22Rv1 (cell line): ENCODE measurements around the gene SELE.
A peak's percentile ranks its signal among the peaks of the same experiment; 100 is the strongest.
"Not testable (repeated sequence)": the region's sequence is repeated elsewhere in the genome, so short reads cannot be mapped to it uniquely, and the experiment has no call there.

ENCODE experiments used
- H3K27ac ChIP-seq: fragments of 450-650 bp; 2 replicates; pipeline ENCODE4 v1.5.1; 2017
- ZFX ChIP-seq: fragments of 450-650 bp; IDR thresholded peaks from 2 replicates; pipeline ENCODE4 v1.6.1; 2017; ENCODE audit warnings: antibody characterized with exemption, borderline replicate concordance
- TF ChIP-seq, protein P1 (sequence below): fragments of 450-650 bp; IDR thresholded peaks from 2 replicates; pipeline ENCODE4 v1.5.1; 2017; ENCODE audit warnings: mild to moderate bottlenecking

Gene SELE

DNA sequence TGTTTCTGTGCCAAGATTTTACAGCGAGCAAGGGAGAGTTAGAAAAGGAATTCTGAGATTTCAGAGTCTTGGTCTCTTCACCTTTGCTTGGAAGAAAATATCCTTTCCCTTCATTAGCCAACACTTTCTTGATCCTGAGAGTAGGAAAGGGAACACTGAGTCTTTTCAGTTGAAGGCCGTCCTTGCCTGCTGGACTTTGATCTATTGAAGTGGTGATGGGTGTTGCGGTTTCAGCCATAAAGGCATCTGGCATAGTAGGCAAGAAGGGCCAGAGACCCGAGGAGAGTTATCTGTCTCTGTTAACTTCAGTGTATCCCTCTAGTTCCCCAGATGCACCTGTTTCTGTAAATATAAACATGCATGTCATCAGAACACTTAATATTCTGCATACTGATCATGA, 9.7 kb downstream of the SELE start:
- TF ChIP-seq, protein P1, sequence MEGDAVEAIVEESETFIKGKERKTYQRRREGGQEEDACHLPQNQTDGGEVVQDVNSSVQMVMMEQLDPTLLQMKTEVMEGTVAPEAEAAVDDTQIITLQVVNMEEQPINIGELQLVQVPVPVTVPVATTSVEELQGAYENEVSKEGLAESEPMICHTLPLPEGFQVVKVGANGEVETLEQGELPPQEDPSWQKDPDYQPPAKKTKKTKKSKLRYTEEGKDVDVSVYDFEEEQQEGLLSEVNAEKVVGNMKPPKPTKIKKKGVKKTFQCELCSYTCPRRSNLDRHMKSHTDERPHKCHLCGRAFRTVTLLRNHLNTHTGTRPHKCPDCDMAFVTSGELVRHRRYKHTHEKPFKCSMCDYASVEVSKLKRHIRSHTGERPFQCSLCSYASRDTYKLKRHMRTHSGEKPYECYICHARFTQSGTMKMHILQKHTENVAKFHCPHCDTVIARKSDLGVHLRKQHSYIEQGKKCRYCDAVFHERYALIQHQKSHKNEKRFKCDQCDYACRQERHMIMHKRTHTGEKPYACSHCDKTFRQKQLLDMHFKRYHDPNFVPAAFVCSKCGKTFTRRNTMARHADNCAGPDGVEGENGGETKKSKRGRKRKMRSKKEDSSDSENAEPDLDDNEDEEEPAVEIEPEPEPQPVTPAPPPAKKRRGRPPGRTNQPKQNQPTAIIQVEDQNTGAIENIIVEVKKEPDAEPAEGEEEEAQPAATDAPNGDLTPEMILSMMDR: no peak
- TF ChIP-seq ZFX: no peak
- no peak overlapping the region for H3K27ac ChIP-seq

DNA sequence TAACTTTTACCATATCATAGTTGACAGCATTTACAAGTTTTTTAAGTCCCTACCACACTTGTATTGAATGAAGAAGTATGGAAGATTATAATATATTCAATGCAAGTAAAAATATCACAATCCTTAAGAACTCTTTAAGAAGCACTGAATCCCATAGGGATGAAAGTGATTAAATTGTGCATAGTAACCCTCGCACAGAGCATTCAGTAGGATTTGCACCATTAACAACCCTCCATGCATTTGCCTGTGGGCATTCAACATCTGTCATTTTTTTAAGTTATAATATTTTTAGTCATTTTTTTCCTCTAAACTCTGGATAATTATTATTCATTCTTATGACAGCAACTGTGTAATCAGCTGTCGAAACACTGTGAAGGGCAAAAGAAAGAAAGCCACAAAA, 10.1 kb downstream of the SELE start:
- TF ChIP-seq, protein P1: no peak
- TF ChIP-seq ZFX: no peak
- H3K27ac ChIP-seq: no peak overlapping the region

DNA sequence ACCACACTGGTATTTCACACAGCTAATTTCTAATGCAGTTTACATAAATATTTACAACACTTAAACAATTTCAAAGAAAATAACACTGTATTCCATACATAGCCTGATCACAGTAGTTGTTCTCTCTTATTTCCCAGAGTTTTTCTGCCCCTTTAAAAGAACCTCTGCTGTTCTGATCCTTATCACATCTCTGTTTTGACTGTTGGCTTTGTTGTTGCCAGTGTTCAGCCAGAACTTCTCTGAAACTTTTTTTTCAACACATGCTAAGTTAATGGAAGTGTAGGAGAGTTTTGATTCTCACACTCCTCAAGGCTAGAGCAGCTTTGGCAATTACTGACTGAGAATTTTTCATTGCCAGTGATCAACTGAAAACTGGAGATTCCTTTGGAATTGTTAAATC, 11.1 kb downstream of the SELE start:
- H3K27ac ChIP-seq: no peak overlapping the region
- TF ChIP-seq ZFX: no peak
- TF ChIP-seq, protein P1: no peak

DNA sequence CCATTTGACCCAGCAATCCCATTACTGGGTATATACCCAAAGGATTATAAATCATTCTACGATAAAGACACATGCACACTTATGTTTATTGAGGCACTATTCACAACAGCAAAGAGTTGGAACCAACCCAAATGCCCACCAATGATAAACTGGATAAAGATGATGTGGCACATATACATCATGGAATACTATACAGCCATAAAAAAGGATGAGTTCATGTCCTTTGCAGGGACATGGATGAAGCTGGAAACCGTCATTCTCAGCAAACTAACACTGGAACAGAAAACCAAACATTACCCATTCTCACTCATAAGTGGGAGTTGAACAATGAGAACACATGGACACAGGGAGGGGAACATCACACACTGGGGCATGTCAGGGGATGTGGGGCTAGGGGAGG, 18.8 kb downstream of the SELE start:
- H3K27ac ChIP-seq: not testable (repeated sequence)

DNA sequence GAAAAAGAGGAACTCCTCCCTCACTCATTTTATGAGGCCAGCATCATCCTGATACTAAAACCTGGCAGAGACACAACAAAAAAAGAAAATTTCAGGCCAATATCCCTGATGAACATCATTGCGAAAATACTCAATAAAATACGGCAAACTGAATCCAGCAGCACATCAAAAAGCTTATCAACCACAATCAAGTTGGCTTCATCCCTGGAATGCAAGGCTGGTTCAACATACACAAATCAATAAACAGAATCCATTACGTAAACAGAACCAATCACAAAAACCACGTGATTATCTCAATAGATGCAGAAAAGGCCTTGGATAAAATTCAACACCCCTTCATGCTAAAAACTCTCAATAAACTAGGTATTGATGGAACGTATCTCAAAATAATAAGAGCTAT, 20.8 kb downstream of the SELE start:
- H3K27ac ChIP-seq: not testable (repeated sequence)

DNA sequence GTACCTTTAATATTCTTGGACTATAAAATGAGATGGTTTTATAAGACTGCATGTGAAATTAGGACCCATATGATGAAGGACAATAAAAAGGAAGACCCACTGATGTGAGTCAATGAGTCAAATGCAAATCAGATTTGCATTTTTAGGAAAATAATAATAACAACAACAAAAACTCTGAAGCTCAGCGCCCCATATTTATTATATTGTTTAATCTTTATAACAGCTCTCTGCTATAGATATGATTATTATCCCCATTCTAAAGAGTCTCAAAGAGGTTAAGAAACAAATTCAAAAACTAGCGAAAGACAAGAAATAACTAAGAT, 21.6 kb downstream of the SELE start:
- no peak for TF ChIP-seq ZFX
- TF ChIP-seq, protein P1: peak; percentile 67
- no peak overlapping the region for H3K27ac ChIP-seq

DNA sequence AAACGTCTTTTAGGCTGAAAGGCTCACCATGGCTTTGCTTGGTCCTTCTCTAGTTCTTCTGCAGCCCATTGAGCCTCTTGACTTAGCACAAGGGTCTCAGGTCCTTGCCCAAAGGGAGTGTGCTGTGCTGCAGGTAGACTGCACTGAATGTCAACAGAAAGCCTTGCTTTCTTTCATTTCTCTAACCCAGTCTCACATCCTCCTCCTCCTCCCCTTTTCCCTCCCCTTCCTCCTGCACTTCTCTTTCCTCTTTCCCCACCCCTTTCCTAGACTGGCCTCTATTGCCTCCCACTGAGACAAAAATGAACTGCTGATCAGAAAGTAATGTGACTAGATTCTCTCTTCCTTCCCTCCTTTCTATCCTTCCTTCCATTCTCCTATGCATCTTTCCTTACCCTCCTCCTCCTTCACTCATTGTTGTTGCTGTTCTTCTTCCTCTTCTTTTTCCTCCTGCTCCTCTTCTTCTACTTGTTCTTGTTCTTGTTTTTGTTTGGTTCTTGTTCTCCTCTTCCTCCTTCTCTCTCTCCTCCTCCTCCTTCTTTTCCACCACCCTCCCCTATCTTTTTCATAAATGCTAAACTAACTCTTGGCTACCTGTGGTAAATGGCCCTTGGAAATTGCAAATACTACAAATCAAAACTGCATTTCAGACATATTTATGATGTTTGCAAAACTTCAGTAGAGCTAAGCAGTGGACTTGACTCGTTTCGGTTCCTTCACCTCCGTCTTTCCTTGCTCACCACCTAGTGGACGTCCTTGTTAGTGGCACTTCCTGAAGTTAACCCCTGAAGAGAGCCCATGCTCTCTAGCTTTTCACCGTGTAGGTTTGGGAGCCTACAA, 22.2 kb downstream of the SELE start, which contains the start of gene SELL:
SELL (minus strand) TSS at position 152 of the 840 bp plus-strand sequence; CDS start at position 30, 122 bp downstream.
- TF ChIP-seq, protein P1: peak; percentile 94
- no peak for TF ChIP-seq ZFX
- no peak within 1 kb of the TSS for H3K27ac ChIP-seq

DNA sequence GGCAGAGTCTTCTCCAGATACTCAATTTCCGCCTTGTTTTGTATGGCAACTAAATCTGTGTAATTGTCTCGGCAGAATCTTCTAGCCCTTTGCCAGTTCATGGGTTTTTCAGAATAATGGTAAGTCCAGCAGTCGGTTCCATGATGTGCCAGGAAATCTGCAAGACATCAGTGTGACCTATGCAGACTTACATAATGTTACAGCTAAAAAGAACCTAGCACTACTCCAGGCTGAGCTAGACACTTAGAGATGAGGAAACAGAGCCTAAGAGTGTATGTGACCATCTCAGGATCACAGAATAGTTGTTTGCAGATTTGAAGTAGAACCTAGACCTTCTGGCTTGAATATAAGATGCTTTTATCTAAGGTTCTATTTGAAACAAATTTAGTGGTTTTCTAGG, 25.2 kb downstream of the SELE start:
- TF ChIP-seq ZFX: no peak
- TF ChIP-seq, protein P1: no peak
- H3K27ac ChIP-seq: no peak overlapping the region
